Panc1 (cell line): ENCODE results near the gene MACROD2. TPM values are rescaled to one million over a fixed set of nuclear protein-coding genes. Genes with fewer than 3 reads are reported as not detected.

Experiments used
- ATAC-seq: fragments of 200-7000 bp; cut with Tn5 transposase; 2 replicates; pipeline ENCODE4 v1.9.1; 2020; ENCODE audit warnings: mild to moderate bottlenecking, moderate library complexity
- BruUV-seq: library from RNA; stranded (reverse); fragments of 400-500 nt; replicated peaks from 2 replicates; lab custom pipeline; 2021; lab: Mats Ljungman, UMichigan
- CTCF ChIA-PET: fragments of 300-600 bp; sonication (Branson Sonifier 250); formaldehyde crosslinking; loops from one replicate; lab custom pipeline; 2022; ENCODE audit warnings: antibody characterized with exemption; lab: Charles Lee
- POLR2A ChIA-PET: fragments of 300-600 bp; sonication (Branson Sonifier 250); formaldehyde crosslinking; loops from one replicate; lab custom pipeline; 2022; ENCODE audit warnings: antibody characterized with exemption; lab: Charles Lee
- DNase-seq: peaks from one replicate; pipeline ENCODE4 v3.0.0-alpha.2; 2010; ENCODE audit warnings: low read depth, low spot score
- H3K27ac ChIP-seq: 2 replicates; pipeline ENCODE4 v1.5.1; 2011; ENCODE audit warnings: mild to moderate bottlenecking, low read length, inconsistent platforms
- H3K27me3 ChIP-seq: fragments of 200-500 bp; sonication (Bioruptor generic); 2 replicates; pipeline ENCODE4 v1.6.0; 2014; ENCODE audit warnings: low read length, inconsistent platforms; ENCODE audit not compliant: control insufficient read depth, insufficient read depth
- H3K36me3 ChIP-seq: fragments of 200-500 bp; sonication (Bioruptor generic); 2 replicates; pipeline ENCODE4 v1.5.1; 2014; ENCODE audit warnings: inconsistent platforms, mild to moderate bottlenecking, low read length, moderate library complexity; ENCODE audit not compliant: control insufficient read depth, insufficient read depth
- H3K4me1 ChIP-seq: 2 replicates; pipeline ENCODE4 v1.5.1; 2011; ENCODE audit warnings: inconsistent platforms, mild to moderate bottlenecking, low read length, moderate library complexity; ENCODE audit not compliant: control insufficient read depth, insufficient read depth
- H3K4me3 ChIP-seq, 2 experiments: 2 replicates each; pipeline ENCODE4 v1.5.1; 2011 to 2012; ENCODE audit warnings: low read depth in 2 of 2, low read length in 2 of 2, mild to moderate bottlenecking in 2 of 2, inconsistent platforms in 1 of 2, moderate library complexity in 1 of 2
- H3K9me3 ChIP-seq: fragments of 200-500 bp; sonication (Bioruptor generic); 2 replicates; pipeline ENCODE4 v1.5.1; 2014; ENCODE audit warnings: low read depth, mild to moderate bottlenecking, inconsistent platforms, low read length, moderate library complexity; ENCODE audit not compliant: control insufficient read depth, insufficient read depth
- CTCF ChIP-seq: fragments of 450-650 bp; IDR thresholded peaks from 2 replicates; pipeline ENCODE4 v1.5.1; 2017; ENCODE audit warnings: mild to moderate bottlenecking
- POLR2AphosphoS5 ChIP-seq: IDR thresholded peaks from 2 replicates; pipeline ENCODE4 v1.6.1; 2012; ENCODE audit warnings: mild to moderate bottlenecking, low read depth, low read length, moderate library complexity
- REST ChIP-seq, 2 experiments: IDR thresholded peaks; 2 replicates each; pipeline ENCODE4 v1.6.1; 2011 to 2012; ENCODE audit warnings: low read depth in 2 of 2, control low read depth in 1 of 2, low read length in 1 of 2, mild to moderate bottlenecking in 1 of 2, moderate library complexity in 1 of 2; ENCODE audit not compliant: insufficient read depth in 1 of 2
- SIN3A ChIP-seq: IDR thresholded peaks from 2 replicates; pipeline ENCODE4 v1.6.1; 2012; ENCODE audit warnings: low read depth, mild to moderate bottlenecking, low read length, moderate library complexity, borderline replicate concordance; ENCODE audit not compliant: insufficient read depth
- TCF7L2 ChIP-seq: IDR thresholded peaks from 2 replicates; pipeline ENCODE4 v1.6.1; 2011; ENCODE audit warnings: mild to moderate bottlenecking, low read depth, low read length, inconsistent platforms
- in situ Hi-C: cut with HindIII; loops from 2 replicates; pipeline ENCODE4 v1.10.0; 2016; ENCODE audit warnings: low sequenced_read_pairs, low pct_unique_long_range_greater_than_20kb
- intact Hi-C: fragments of 100-400 bp; cut with micrococcal nuclease; formaldehyde crosslinking; loops from one replicate; pipeline ENCODE4 v1.10.0; 2022; ENCODE audit not compliant: unreplicated experiment
- total RNA-seq: library from RNA; stranded (reverse); gene quantifications from one replicate; pipeline ENCODE4 v1.2.1, GENCODE V29; 2021; ENCODE audit not compliant: unreplicated experiment

The MACROD2 gene
- total RNA-seq, 1 experiment from 2014 or later: 1.2 TPM

- ATAC-seq (no peak), DNase-seq (no peak)
- BruUV-seq: no TSS peak
- no peak overlapping the region for H3K27ac ChIP-seq
- no peak for TF ChIP-seq TCF7L2
- TF ChIP-seq CTCF: no peak
- TF ChIP-seq SIN3A: no peak
- TF ChIP-seq REST (IDR thresholded peaks at IDR 0.05; ENCODE audit: insufficient read depth in 1 of 2, low read depth in 2 of 2, low read length in 1 of 2): no peak
- no peak for TF ChIP-seq POLR2AphosphoS5
- H3K27me3 ChIP-seq: no peaks in the 10 kb centered on the region
- H3K9me3 ChIP-seq: no peaks in the 10 kb centered on the region
- no peak overlapping the region for H3K4me3 ChIP-seq
- no peaks in the 10 kb centered on the region for H3K36me3 ChIP-seq
- H3K4me1 ChIP-seq: no peaks in the 10 kb centered on the region
- intact Hi-C loops: no loop called here
- CTCF ChIA-PET: no interaction called here
- POLR2A ChIA-PET: no interaction called here
- in situ Hi-C loops: no loop called here
These were observed 989.0 kb downstream of the MACROD2 start for GRCh38 chr20:14984305-14984704.

GRCh38 chr20:14984768-14985622 lies 989.7 kb downstream of the MACROD2 start:
- ChIA-PET CTCF (no interaction called here), POLR2A (interaction anchor here (0.6 kb wide), 1 partner anchor 571 kb away, joined by 10 read pairs; no protein-coding TSS in a partner anchor)
- H3K36me3 ChIP-seq: no peaks in the 10 kb centered on the region
- H3K4me3 ChIP-seq: no peak overlapping the region
- H3K27me3 ChIP-seq: no peaks in the 10 kb centered on the region
- ATAC-seq (no peak), DNase-seq (no peak)
- intact Hi-C loops (no loop called here), in situ Hi-C loops (no loop called here)
- H3K4me1 ChIP-seq: no peaks in the 10 kb centered on the region
- no peak overlapping the region for H3K27ac ChIP-seq
- no peak for TF ChIP-seq SIN3A
- no peak for TF ChIP-seq CTCF
- no peak for TF ChIP-seq POLR2AphosphoS5
- no peak for TF ChIP-seq TCF7L2
- no peak for TF ChIP-seq REST (IDR thresholded peaks at IDR 0.05; ENCODE audit: insufficient read depth in 1 of 2, low read depth in 2 of 2, low read length in 1 of 2)
- no TSS peak for BruUV-seq
- no peaks in the 10 kb centered on the region for H3K9me3 ChIP-seq
